Measurements from ENCODE around the gene JAZF1.

DNA sequence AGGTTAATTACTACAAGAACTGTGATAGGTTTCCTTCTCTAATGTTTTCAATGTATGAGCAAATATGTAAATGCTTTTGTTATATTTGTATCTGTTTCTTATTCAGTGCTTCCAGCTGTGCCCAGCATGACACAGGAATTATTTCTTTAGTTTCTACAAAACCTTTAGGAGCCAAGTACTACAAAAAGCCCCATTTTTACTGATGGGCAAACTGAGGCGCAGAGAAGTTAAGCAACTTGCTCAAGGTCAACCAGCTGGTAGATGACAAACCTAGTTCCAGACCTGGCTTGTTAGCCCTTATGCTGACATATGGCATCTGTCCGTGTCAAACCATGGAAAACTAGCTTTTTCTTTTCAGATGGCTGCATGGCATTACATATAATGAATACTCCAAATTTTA lies 134.6 kb downstream of the JAZF1 start:
- TF ChIP-seq EZH2phosphoT487 (IDR thresholded peaks at IDR 0.05; ENCODE audit: insufficient read depth, low read depth) (no peak), EZH2 (IDR thresholded peaks at IDR 0.05; ENCODE audit: insufficient read depth, poor library complexity, severe bottlenecking) (no peak)

Measured in GM23248 (cell line).